ENCODE results near the gene HDAC11.
"Not testable (repeated sequence)": the region's sequence is repeated elsewhere in the genome, so short reads cannot be mapped to it uniquely, and the experiment has no call there.

Gene HDAC11, protein sequence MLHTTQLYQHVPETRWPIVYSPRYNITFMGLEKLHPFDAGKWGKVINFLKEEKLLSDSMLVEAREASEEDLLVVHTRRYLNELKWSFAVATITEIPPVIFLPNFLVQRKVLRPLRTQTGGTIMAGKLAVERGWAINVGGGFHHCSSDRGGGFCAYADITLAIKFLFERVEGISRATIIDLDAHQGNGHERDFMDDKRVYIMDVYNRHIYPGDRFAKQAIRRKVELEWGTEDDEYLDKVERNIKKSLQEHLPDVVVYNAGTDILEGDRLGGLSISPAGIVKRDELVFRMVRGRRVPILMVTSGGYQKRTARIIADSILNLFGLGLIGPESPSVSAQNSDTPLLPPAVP

DNA sequence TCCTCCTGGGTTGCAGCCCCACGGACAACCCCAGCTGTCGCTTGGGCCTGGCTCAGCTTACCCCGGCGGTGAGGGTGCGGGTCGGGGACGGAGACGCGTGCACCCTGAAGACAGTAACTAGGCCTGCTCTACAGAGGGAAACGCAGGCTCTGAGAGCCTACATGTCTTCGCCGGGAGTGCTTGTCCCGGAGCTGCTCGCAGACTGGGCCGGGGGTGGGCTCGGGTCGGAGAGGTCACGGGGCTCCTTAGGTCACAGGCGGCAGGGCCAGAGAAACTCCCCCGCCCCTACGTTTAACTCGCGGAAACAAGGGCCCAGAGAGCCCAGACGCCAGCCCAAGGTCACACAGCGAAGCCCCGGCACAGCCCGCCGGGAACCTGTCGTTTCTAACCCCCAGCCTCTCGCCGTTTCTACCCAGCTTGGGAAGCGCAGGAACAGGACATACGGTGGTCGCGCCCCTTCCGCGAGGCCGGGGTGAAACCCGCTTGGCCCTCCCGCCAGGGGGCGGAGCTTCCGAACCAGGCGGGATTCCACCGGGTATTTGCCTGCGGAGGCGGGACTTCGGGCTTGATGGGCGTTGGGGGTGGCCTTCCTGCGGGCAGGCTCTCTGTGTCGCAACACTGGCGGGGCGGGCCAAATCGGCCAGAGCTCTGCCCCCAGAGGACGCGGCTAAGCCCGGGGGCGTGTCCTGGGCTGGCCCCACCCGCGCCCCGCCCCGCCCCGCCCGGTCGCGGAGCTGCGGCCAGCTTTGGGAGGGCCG is at the start of gene HDAC11:
Gene HDAC11, plus strand, starts transcription at position 725 of the 758 bp plus-strand sequence. CDS start 42 bp downstream, outside the sequence.
- peak; percentile 96 to 97 for DNase-seq

DNA sequence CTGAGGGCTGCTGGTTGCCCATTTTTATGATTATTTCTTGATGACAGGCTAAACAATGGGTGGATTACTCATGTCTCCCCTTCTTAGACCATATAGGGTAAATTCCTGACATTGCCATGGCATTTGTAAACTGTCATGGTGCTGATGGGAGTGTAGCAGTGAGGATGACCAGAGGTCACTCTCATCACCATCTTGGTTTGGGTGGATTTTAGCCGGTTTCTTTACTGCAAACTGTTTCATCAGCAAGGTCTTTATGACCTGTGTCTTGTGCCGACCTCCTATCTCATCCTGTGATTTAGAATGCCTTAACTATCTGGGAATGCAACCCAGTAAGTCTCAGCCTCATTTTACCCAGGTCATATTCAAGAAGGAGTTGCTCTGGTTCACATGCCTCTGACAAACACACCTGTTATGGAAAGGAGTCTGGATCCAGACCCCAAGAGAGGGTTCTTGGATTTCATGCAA is 49.7 kb upstream of the HDAC11 start:
- DNase-seq, result not testable (repeated sequence)

DNA sequence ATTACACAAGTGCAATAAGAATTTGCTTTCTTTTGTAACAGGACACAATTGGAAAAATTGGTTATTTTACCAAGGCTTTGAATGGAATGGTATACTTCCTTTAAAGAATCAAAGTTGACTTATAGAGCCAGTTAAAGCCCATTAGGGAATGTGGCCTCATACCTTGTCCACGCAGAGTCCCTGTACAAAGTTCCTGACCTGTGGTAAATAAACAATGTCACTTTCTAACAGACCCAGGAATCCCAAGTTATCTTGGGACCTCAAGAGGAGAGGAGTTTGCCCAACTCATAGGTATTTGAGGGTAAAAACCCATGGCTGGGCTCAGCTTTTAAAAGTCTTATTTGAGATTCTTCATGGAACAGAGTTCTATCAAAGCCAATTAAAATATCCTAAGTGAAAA is 48.0 kb upstream of the HDAC11 start:
- DNase-seq, result no peak

DNA sequence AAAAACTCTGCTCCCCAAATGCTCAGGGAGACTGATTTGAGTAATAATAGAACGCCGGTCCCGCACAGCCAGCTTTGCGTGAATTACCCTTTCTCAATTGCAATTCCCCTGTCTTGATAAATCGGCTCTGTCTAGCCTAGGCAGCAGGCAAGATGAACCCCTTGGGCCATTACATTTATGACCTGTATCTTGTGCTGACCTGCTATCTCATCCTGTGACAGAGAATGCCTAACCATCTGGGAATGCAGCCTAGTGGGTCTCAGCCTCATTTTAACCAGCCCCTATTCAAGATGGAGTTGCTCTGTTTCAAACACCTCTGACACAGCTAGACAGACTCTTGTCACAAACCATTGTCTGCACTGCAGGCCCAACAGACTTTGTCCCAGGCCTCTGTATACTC is 46.2 kb upstream of the HDAC11 start:
- DNase-seq, result no peak

DNA sequence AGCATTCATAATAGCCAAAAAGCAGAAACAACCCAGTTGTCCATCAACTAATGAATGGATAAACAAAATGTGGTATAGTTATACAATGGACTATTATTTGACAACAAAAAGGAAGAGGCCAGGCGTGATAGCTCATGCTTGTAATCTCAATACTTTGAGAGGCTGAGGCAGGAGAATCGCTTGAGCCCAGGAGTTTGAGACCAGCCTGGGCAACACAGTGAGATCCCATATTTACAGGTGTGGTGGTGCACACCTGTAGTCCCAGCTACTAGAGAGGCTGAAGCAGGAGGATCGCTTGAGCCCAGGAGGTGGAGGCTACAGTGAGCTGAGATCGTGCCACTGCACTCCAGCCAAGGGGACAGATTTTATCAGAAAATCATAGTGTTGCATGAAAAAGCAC is 43.9 kb upstream of the HDAC11 start:
- DNase-seq, result not testable (repeated sequence)

- DNase-seq, result no peak
These were observed 39.8 kb upstream of the HDAC11 start for GRCh38 chr3:13440204-13440817.

DNA sequence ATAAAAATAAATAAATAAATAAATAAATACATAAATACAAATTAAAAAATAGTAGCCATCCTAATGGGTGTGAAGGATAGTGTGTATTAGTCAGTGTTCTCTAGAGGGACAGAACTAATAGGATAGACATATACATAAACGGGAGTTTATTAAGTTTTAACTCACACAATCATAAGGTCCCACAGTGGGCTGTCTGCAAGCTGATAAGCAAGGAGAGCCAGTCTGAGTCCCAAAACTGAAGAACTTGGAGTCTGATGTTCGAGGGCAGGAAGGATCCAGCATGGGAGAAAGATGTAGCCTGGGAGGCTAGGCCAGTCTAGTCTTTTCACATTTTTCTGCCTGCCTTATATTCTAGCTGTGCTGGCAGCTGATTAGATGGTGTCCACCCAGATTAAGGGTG is 37.2 kb upstream of the HDAC11 start:
- not testable (repeated sequence) for DNase-seq

DNA sequence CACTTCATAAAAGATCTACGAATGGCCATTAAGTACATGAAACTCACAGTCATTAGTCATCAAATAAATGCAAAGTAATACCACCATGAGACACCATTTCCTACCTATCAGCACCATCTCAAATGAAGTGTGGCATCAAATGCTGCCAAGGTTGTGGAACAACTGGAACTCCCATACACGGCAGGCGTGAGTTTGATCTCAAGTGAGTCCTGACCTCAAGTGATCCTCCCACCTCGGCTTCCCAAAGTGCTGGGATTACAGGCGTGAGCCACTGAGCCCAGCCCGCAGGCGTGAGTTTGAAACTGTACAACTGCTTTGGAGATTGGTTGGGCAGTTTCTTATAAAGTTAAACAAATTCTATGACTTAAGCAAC is 28.8 kb upstream of the HDAC11 start:
- DNase-seq, result no peak

DNA sequence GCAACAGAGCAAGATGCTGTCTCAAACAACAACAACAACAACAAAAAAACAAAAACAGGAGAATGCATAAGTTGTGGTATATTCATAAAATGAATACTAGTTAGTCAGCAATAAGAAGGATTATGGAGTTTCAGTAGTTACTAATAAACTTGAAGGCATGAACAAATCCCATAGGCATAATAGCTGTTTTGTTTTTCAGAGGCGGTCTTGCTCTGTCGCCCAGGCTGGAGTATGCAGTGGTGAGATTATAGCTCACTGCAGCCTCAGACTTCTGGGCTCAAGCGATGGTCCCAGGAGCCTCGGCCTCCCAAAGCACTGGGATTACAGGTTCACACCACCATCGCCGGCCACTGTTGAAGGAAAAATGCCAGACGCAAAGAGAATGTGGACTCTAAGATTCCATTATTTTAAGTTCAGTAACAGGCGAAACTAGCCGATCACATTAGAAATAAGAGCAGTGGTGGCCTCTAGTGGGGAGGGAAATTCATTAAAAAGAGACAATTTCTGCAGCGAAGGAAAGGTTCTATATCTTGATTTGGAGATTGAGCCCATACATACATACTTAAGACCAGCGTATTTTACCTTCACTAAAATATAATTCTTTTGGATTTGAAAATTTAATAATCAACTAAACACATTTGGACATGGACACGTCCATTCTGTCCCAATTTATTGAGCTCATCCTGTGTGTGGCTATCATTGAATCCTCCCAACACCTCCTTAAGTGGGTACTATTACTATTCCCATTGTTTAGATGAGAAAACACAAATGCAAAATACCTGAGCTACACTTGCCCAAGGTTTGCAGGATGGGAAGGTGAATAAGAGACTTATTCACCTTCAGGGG is 27.4 kb upstream of the HDAC11 start:
- peak; percentile 45 to 53 for DNase-seq

GRCh38 chr3:13455644-13456043 is 24.5 kb upstream of the HDAC11 start:
- no peak for DNase-seq

- DNase-seq, result no peak
These were observed 22.5 kb upstream of the HDAC11 start for GRCh38 chr3:13457593-13457992.

GRCh38 chr3:13459605-13460340 is 20.3 kb upstream of the HDAC11 start:
- DNase-seq, result no peak

- no peak for DNase-seq
These were observed 19.8 kb upstream of the HDAC11 start for GRCh38 chr3:13460341-13460736.

DNA sequence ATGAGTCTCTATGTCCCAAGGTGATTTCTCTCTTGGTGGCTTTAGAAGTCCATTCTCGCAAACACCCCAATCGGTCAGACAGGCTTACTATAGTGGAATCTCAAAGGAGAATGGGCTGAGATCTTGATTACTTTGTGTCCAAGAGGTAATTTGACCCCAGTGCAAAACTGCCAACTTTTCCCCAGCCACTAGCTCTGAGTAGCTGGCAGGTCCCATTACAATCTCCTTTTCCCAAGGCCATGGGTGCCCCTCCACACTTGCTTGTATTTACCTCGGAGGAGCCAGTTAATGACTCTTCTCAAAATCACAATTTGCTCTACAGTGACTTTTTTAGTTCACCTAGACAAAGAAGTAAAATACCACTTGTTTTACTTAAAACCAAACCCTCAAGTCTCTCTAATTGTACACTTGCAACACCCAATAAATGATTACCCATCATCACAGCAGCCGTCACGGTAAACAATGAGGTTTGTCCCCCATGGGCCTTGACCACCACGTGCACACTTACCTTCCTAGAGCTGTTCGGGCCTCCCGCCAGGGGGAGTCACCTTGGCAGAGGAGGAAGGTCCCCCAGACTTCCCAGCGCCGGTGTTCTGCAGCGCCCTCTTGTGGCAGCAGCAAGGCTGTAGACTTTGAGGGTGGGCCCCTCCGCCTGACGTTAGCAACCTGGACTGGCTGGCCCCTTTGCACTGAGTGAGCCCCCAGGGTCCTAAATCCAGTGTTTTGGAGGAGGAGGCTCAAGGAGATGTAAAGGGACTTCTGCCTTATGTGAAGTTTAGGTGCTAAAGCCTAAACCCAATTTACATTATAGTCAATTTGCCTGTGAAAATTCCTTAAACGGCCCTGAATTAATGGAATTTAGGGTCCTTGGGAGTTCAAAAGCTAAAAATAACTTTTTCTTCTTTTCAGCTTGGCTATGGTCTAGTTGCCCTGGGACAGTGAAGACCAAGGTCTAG is 18.7 kb upstream of the HDAC11 start:
- DNase-seq, result peak; percentile 73 to 89

DNA sequence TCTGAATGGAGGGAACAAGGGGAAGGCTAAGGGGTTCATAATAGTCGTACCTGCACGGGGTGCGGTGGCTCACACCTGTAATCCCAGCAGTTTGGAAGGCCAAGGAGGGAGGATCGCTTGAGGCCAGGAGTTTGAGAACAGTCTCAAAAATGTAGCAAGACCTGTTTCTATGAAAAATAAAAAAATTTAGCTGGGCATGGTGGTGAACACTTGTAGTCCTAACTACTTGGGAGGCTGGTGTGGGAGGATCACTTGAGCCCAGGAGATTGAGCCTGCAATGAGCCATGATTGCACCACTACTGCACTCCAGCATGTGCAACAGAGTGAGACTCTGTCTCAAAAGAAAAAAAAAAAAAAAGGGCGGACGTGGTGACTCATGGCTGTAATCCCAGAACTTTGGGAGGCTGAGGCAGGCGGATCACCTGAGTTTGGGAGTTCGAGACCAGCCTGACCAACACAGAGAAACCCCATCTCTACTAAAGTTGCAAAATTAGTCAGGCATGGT is 17.9 kb upstream of the HDAC11 start:
- DNase-seq, result no peak

GRCh38 chr3:13462822-13463221 is 17.3 kb upstream of the HDAC11 start:
- DNase-seq, result no peak

DNA sequence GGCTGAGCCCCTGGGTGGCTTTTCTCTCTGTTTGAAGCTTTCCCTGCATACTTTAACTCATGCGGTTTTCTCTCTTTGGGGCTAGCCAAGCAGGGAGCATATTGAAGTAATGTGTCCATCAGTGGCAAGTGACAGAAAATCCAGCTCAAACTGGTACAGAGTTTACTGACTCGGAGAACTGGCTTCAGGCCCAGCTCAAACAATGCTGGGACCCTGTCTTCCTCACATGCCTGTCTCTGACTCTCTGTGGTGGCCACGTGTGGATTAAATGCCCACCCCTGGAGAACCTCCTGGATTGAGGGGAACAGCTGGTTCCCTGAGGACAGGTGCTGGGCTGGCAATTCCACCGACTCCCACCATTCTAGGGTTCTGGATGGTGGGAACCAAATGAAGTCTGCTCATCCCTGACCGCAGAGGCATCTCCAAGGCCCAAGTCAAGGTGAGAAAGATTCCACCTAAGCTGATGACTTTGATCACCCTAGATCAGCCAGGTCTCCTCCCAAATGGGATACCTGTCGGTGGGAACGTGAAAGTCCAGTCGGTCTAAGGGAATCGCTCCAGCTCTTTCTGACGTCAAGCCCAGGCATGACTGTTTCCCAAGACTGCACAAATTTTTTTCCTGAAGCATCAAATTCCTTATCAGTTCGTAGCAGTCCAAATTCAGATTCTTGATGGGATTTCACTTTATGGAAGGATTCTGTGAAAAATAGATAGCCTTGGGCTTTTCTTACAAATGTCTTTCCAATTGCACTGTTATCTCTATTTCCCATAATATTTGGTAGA is 16.3 kb upstream of the HDAC11 start:
- DNase-seq, result no peak

- DNase-seq, result no peak
These were observed 14.8 kb upstream of the HDAC11 start for GRCh38 chr3:13465236-13465873.

GRCh38 chr3:13466781-13467180 is 13.3 kb upstream of the HDAC11 start:
- no peak for DNase-seq

All from SHP77 (cell line).